Pancreas (tissue), 10 donors: ENCODE measurements around the gene PDLIM7. TPM values are rescaled to one million over a fixed set of nuclear protein-coding genes. Genes with fewer than 3 reads are reported as not detected.

Source experiments
- ATAC-seq, 4 donors: fragments of 200-7000 bp; cut with Tn5 transposase; one replicate each; pipeline versions ENCODE4 v1.8.0 to v1.9.1; 2020; ENCODE audit warnings: mild to moderate bottlenecking in 4 of 4, moderate library complexity in 4 of 4
- DNase-seq, 6 donors: peaks; one replicate each; pipeline ENCODE4 v3.0.0-alpha.2; 2020
- FAIRE-seq: peaks from 2 replicates; lab custom pipeline; 2012; peaks lifted over from hg19 to GRCh38; lab: Jason Lieb, UNC
- H3K27ac ChIP-seq, 4 donors: fragments of 200-600 bp; sonication (generic); 1 replicate in 3 of 4; 2 replicates in 1 of 4; pipeline versions ENCODE4 v1.5.0 to v1.8.0; 2020
- H3K27me3 ChIP-seq, 4 donors: fragments of 200-600 bp; one replicate each; pipeline ENCODE4 v1.8.0; 2021
- H3K36me3 ChIP-seq, 3 donors: fragments of 200-600 bp; sonication (generic) in 1 of 3; one replicate each; pipeline versions ENCODE4 v1.5.0 to v1.8.0; 2020 to 2021
- H3K4me1 ChIP-seq, 3 donors: fragments of 200-600 bp; one replicate each; pipeline ENCODE4 v1.8.0; 2021
- H3K4me3 ChIP-seq, 4 donors: fragments of 200-600 bp; sonication (generic) in 2 of 4; one replicate each; pipeline versions ENCODE4 v1.5.0 to v1.8.0; 2020 to 2021
- H3K9me3 ChIP-seq, 4 donors: fragments of 200-600 bp; one replicate each; pipeline ENCODE4 v1.8.0; 2021
- WGBS, 2 donors: extraction: QIAGEN DNeasy Blood & Tissue Kit; methylation state at CpG; one replicate each; pipeline ENCODE4 v1.1.7; 2013; 5-methylcytosine and 5-hydroxymethylcytosine counted together
- intact Hi-C, 3 donors: fragments of 100-400 bp; cut with DNase I; formaldehyde crosslinking; loops; one replicate each; pipeline versions ENCODE4 v1.11.1 to v1.14.2; 2022
- polyA plus RNA-seq, 2 donors: library from polyadenylated mRNA; stranded (reverse); fragments of 200-250 nt; gene quantifications; one replicate each; pipeline ENCODE4 v1.2.3, GENCODE V29; 2013
- total RNA-seq, 6 donors: library from RNA; stranded (reverse); fragmentation: NEBNext Ultra II Directional in 4 of 6; extraction: Animal tissue kit (Norgen Biotek cat#: 25700) in 4 of 6; gene quantifications; one replicate each; pipeline versions ENCODE4 v1.2.1 to v1.2.4, GENCODE V29; 2021 to 2023
- TF ChIP-seq, protein P1 (sequence below), 4 donors: fragments of 200-600 bp; sonication (generic) in 3 of 4; IDR thresholded peaks; one replicate each; pipeline versions ENCODE4 v1.5.0 to v1.8.0; 2021; ENCODE audit warnings: antibody characterized with exemption in 4 of 4
- donor health status: healthy with polysubstance abuse.
- donor health status: DM: no; HTN: no; CAD: no; lungs with moderate emphysema.
- donor health status: DM: no; HTN: no; CAD: no.
- donor health status: control.
- donor health status: control.
- donor health status: Bipolar disorder and iron deficiency.
- donor health status: DM: yes; HTN: yes; CAD: no.
- donor health status: DM: no; HTN: no; CAD: no.
- donor health status: DM: no; HTN: no; CAD: no.
- donor health status: DM: yes; HTN: yes; CAD: no.

Gene PDLIM7
- total and polyA plus RNA-seq, 8 donors: 3.9 to 39.9 (median 11.2) TPM

DNA sequence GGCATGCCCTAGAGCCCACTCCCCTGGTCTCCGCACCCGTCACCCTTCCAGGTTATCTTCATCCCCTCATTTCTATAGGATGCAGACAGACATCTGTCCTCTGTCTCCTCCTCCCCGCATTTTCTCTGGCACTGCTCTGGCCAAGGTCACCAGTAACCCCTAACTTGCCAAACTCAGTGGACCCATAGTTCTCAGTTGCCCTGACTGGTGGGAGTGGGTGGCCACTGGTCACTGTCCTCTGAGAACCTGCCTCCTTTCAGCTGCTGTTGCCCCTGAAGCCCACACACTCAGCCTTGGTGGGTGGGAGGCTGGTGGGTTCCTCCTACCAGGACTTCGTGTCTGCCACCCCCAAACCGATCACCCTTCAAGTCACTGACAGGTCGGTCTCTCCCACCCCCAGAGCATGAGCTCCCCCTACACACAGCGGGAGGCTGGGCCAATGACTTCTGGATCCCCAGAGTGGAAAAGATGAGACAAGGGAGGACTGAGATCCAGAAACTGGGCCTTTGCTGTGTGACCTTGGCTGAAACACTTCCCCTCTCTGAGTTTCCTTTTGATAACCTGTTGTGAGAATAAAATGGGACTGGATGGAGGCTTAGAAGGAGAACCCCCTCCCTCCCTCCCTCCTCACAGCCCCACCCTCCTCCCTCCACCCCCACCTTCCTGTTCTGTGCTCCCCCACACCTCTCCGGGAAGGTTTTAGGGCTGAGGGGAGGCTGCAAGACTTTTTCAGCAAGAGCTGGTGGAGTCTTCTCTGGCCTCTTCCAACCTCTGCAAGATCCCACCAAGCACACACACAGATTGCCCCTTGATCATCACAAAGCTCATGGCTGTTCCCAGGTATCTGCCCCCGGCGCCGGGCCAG lies 21.6 kb downstream of the PDLIM7 start:
- Histone ChIP-seq H3K36me3 (no peaks in the 10 kb centered on the region), H3K9me3 (no peaks in the 10 kb centered on the region), H3K4me3 (no peak overlapping the region), H3K27ac (no peak overlapping the region), H3K4me1 (peaks cover 0 to 6% (median 6%) of the 10 kb centered on the region in 3 donors), H3K27me3 (no peaks in the 10 kb centered on the region)
- intact Hi-C loops: no loop called here
- no peak for ATAC-seq
- WGBS, 2 donors: 72 to 81% methylated on average over 11 of the region's 11 CpGs
- FAIRE-seq: no peak
- TF ChIP-seq, protein P1, sequence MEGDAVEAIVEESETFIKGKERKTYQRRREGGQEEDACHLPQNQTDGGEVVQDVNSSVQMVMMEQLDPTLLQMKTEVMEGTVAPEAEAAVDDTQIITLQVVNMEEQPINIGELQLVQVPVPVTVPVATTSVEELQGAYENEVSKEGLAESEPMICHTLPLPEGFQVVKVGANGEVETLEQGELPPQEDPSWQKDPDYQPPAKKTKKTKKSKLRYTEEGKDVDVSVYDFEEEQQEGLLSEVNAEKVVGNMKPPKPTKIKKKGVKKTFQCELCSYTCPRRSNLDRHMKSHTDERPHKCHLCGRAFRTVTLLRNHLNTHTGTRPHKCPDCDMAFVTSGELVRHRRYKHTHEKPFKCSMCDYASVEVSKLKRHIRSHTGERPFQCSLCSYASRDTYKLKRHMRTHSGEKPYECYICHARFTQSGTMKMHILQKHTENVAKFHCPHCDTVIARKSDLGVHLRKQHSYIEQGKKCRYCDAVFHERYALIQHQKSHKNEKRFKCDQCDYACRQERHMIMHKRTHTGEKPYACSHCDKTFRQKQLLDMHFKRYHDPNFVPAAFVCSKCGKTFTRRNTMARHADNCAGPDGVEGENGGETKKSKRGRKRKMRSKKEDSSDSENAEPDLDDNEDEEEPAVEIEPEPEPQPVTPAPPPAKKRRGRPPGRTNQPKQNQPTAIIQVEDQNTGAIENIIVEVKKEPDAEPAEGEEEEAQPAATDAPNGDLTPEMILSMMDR (IDR thresholded peaks at IDR 0.05): no peak
- DNase-seq: peak in 1 of 6 donors; percentile 35

- DNase-seq: peak in 1 of 6 donors; percentile 46
- WGBS, 2 donors: 49 to 70% methylated on average over 3 to 4 of the region's 4 CpGs
- TF ChIP-seq, protein P1 (IDR thresholded peaks at IDR 0.05): no peak
- Histone ChIP-seq H3K27me3 (no peaks in the 10 kb centered on the region), H3K27ac (no peak overlapping the region), H3K36me3 (no peaks in the 10 kb centered on the region), H3K4me1 (peaks cover 0 to 6% (median 6%) of the 10 kb centered on the region in 3 donors), H3K4me3 (no peak overlapping the region), H3K9me3 (no peaks in the 10 kb centered on the region)
- no peak for ATAC-seq
- FAIRE-seq: no peak
- intact Hi-C loops: no loop called here
Observed at GRCh38 chr5:177474846-177475562, 22.4 kb downstream of the PDLIM7 start.

- TF ChIP-seq, protein P1 (IDR thresholded peaks at IDR 0.05): no peak
- no peak overlapping the region for H3K27ac ChIP-seq
- no peak for ATAC-seq
- H3K27me3 ChIP-seq: no peaks in the 10 kb centered on the region
- intact Hi-C loops: no loop called here
- H3K36me3 ChIP-seq: no peaks in the 10 kb centered on the region
- FAIRE-seq: no peak
- no peaks in the 10 kb centered on the region for H3K9me3 ChIP-seq
- no peak overlapping the region for H3K4me3 ChIP-seq
- H3K4me1 ChIP-seq: peaks cover 0 to 6% (median 3%) of the 10 kb centered on the region in 3 donors
- 67 to 73% methylated on average over 7 of the region's 7 CpGs for WGBS, 2 donors
- DNase-seq: no peak
Observed at GRCh38 chr5:177474002-177474476, 23.4 kb downstream of the PDLIM7 start.

DNA sequence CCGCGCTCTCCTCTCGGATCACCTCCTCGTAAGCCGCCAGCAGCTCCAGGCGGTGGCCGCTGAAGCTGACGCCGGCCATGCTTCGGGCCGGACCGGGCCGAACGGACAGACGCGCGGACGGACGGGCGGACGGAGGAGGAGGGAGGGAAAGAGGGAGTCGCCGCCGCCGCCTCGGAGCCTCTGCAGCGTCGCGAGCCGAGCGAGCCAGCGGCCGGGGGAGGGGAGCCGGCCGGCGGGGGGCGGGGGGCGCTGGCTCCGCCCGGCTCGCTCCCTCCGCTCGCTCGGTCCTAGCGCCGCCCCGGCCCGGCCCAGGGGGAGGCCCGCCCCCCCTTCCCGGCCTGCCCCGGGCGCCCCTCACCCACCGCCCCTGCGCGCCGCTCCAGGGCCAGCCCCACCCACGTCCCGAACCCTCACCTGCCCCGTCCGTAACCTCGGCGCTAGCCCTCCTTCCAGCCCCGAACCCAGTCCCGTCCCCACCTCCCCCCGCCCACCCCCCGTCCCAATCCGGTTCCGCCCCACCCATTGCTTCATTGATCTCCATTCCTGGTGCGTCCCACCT lies 23.9 kb downstream of the PDLIM7 start, which contains the start of gene DBN1:
Gene DBN1, minus strand, starts transcription at position 192 of the 559 bp plus-strand sequence. Its CDS starts 113 bp downstream, at position 79.
- DNase-seq (peak in 4 of 6 donors; percentile 48 to 80 (median 72)), ATAC-seq (peak; percentile 68 to 84 (median 79)), FAIRE-seq (no peak)
- Histone ChIP-seq H3K9me3 (no peaks in the 10 kb centered on the region), H3K36me3 (no peaks in the 10 kb centered on the region), H3K27ac (peak within 1 kb of the TSS in 1 of 4 donors; percentile 39), H3K27me3 (no peaks in the 10 kb centered on the region), H3K4me3 (peak within 1 kb of the TSS; percentile 49 to 65 (median 60)), H3K4me1 (peaks cover 0 to 6% (median 3%) of the 10 kb centered on the region in 3 donors)
- intact Hi-C loops: no loop called here
- TF ChIP-seq, protein P1 (IDR thresholded peaks at IDR 0.05): no peak
- 2 to 3% methylated on average over 5 to 64 of the region's 69 CpGs for WGBS, 2 donors
